Esophagus muscularis mucosa (tissue), 4 donors: ENCODE results near the gene FGR. TPM values are rescaled to one million over a fixed set of nuclear protein-coding genes. Genes with fewer than 3 reads are reported as not detected.

Source experiments
- DNase-seq: peaks from one replicate; pipeline ENCODE4 v3.0.0-alpha.2; 2017; ENCODE audit errors: extremely low spot score
- H3K27ac ChIP-seq, 4 donors: fragments of 200-600 bp; sonication (generic); replicated peaks in 1 of 4; 1 replicate in 3 of 4; 2 replicates in 1 of 4; pipeline ENCODE4 v1.5.1; 2016 to 2019; ENCODE audit warnings: mild to moderate bottlenecking in 1 of 4
- H3K27me3 ChIP-seq, 4 donors: fragments of 200-600 bp; sonication (generic); one replicate each; pipeline versions ENCODE4 v1.5.1 to v1.6.0; 2016 to 2019
- H3K36me3 ChIP-seq, 4 donors: fragments of 200-600 bp; sonication (generic); one replicate each; pipeline ENCODE4 v1.5.1; 2016 to 2019
- H3K4me1 ChIP-seq, 4 donors: fragments of 200-600 bp; sonication (generic); one replicate each; pipeline ENCODE4 v1.5.1; 2016 to 2019
- H3K4me3 ChIP-seq, 4 donors: fragments of 200-600 bp; sonication (generic); 1 replicate in 2 of 4; 2 replicates in 2 of 4; pipeline ENCODE4 v1.5.1; 2016 to 2019; ENCODE audit warnings: mild to moderate bottlenecking in 4 of 4, moderate library complexity in 1 of 4
- H3K9me3 ChIP-seq, 4 donors: fragments of 200-600 bp; sonication (generic); 1 replicate in 3 of 4; 2 replicates in 1 of 4; pipeline ENCODE4 v1.5.1; 2016 to 2019
- EP300 ChIP-seq: sonication (generic); formaldehyde crosslinking; IDR thresholded peaks from one replicate; pipeline ENCODE4 v1.6.1; 2017; ENCODE audit warnings: antibody characterized with exemption
- POLR2A ChIP-seq: fragments of 450-650 bp; IDR thresholded peaks from one replicate; pipeline ENCODE4 v1.6.1; 2017; ENCODE audit warnings: antibody characterized with exemption, moderate library complexity, mild to moderate bottlenecking, low read depth
- POLR2AphosphoS5 ChIP-seq, 2 donors: sonication (generic); formaldehyde crosslinking; IDR thresholded peaks; one replicate each; pipeline ENCODE4 v1.6.1; 2017; ENCODE audit warnings: antibody characterized with exemption in 2 of 2
- WGBS: methylation state at CpG from one replicate; pipeline ENCODE4 v1.1.5; 2018; 5-methylcytosine and 5-hydroxymethylcytosine counted together
- intact Hi-C: fragments of 100-400 bp; cut with DNase I; formaldehyde crosslinking; loops from one replicate; pipeline ENCODE4 v1.15.1; 2023
- total RNA-seq, 4 donors: library from RNA; depleted of rRNA; stranded (reverse); fragments of >200 nt; gene quantifications; one replicate each; pipeline versions ENCODE4 v1.1.0 to v1.2.1, GENCODE V29; 2016
- TF ChIP-seq, protein P1 (sequence below), 3 experiments: fragments of 200-600 bp in 2 of 3; fragments of 450-650 bp in 1 of 3; sonication (generic) in 2 of 3; IDR thresholded peaks; one replicate each; pipeline ENCODE4 v1.5.1; 2017 to 2019; ENCODE audit warnings: antibody characterized with exemption in 3 of 3, mild to moderate bottlenecking in 2 of 3, moderate library complexity in 1 of 3

FGR gene
- total RNA-seq, 4 donors from 2014 or later, result 12.0 to 32.1 (median 12.6) TPM

DNA sequence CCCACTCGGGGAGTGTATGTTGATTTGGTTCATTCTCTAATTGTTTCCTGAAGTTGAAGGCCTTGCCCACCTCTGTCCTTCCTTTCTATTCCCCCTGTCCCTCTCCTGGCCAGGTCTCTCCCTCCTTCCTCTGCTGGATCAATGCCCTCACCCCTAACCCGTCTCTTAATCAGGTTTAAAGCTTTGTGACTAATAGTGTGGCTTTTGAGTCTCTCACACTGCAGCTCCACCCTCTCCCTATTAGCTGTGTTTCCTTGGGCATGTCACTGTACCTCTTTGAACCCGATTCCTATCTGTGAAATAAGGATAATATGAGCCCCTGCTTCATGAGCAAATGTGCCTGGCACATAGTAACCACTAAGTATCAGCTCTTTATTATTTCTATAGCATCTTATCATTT, 51.5 kb downstream of the FGR start:
- DNase-seq, result no peak
- H3K36me3 ChIP-seq, result peaks cover 0 to 4% (median 0%) of the 10 kb centered on the region in 4 donors
- no peak overlapping the region for H3K4me3 ChIP-seq
- H3K27me3 ChIP-seq, result no peaks in the 10 kb centered on the region
- intact Hi-C loops, result no loop called here
- no peak for TF ChIP-seq POLR2AphosphoS5 (IDR thresholded peaks at IDR 0.05)
- TF ChIP-seq, protein P1, sequence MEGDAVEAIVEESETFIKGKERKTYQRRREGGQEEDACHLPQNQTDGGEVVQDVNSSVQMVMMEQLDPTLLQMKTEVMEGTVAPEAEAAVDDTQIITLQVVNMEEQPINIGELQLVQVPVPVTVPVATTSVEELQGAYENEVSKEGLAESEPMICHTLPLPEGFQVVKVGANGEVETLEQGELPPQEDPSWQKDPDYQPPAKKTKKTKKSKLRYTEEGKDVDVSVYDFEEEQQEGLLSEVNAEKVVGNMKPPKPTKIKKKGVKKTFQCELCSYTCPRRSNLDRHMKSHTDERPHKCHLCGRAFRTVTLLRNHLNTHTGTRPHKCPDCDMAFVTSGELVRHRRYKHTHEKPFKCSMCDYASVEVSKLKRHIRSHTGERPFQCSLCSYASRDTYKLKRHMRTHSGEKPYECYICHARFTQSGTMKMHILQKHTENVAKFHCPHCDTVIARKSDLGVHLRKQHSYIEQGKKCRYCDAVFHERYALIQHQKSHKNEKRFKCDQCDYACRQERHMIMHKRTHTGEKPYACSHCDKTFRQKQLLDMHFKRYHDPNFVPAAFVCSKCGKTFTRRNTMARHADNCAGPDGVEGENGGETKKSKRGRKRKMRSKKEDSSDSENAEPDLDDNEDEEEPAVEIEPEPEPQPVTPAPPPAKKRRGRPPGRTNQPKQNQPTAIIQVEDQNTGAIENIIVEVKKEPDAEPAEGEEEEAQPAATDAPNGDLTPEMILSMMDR (IDR thresholded peaks at IDR 0.05), result no peak
- TF ChIP-seq POLR2A, result no peak
- no peak for TF ChIP-seq EP300
- H3K4me1 ChIP-seq, result peaks cover 64 to 86% (median 73%) of the 10 kb centered on the region in 4 donors
- peak overlapping the region; percentile 17 to 62 (median 37) for H3K27ac ChIP-seq
- 64% methylated on average over 3 of the region's 3 CpGs for WGBS
- no peaks in the 10 kb centered on the region for H3K9me3 ChIP-seq

DNA sequence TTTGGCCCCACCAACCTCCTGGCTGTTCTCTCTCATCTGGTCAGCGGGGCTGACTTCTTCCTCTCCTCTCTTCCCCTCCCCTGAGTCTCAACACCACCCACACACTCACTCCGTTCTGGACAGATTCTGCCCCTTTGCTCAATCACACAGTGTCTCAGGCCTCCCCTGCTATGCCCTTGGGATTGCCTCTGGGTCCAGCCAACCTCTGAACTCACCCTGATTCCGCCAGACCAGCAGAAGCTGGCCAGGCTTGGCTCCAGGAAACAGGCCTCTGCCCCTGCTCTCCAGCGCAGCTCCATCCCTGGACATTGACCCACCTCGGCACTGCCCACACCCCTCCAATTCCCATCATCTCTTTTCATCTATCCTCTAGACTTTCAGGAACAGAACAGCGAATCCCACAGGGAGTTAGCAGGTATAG, 53.2 kb downstream of the FGR start:
- no peaks in the 10 kb centered on the region for H3K9me3 ChIP-seq
- WGBS, result 73% methylated on average over 6 of the region's 6 CpGs
- no peak for TF ChIP-seq EP300
- no peak for TF ChIP-seq POLR2A
- no peak for TF ChIP-seq POLR2AphosphoS5 (IDR thresholded peaks at IDR 0.05)
- TF ChIP-seq, protein P1 (IDR thresholded peaks at IDR 0.05), result no peak
- peak overlapping the region; percentile 59 to 98 (median 62) for H3K27ac ChIP-seq
- H3K36me3 ChIP-seq, result peaks cover 0 to 4% (median 0%) of the 10 kb centered on the region in 4 donors
- intact Hi-C loops, result no loop called here
- H3K4me1 ChIP-seq, result peaks cover 63 to 86% (median 74%) of the 10 kb centered on the region in 4 donors
- no peak for DNase-seq
- no peak overlapping the region for H3K4me3 ChIP-seq
- no peaks in the 10 kb centered on the region for H3K27me3 ChIP-seq

DNA sequence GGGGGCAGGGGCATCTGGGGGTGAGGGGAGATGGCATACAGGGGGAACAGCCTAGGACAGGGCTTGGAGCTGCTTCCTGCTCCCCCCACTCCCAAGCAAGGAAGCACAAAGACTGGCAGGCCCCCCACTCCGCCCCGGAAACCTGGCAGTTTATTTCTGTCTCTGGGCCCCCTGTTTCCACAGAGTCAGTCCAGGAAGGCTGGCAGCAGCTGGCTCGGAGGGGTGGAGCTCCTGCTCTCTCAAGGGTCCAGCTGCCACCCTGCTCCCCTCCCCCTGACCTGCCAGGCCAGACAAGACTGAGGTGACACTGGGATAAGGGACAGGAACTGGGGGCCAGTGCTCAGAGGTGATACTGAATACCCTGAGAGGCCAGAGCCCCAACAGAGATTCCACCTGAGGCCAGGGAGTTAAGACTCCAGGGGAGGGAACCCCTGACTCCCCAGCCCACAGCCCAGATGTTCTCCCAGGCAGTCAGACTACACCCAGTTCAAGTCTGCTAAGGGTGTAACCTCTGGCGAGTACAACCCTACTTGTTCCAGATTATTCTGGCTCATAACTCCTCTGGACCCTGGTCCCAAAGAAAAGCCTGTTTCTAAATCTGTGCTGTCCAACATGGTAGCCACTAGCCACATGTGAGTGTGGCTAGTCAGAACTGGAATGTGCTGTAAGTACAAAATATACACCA, 57.3 kb downstream of the FGR start:
- H3K27ac ChIP-seq, result peak overlapping the region; percentile 93 to 98 (median 97)
- peaks cover 78 to 95% (median 84%) of the 10 kb centered on the region in 4 donors for H3K4me1 ChIP-seq
- H3K36me3 ChIP-seq, result no peaks in the 10 kb centered on the region
- H3K4me3 ChIP-seq, result no peak overlapping the region
- intact Hi-C loops, result no loop called here
- DNase-seq, result no peak
- TF ChIP-seq POLR2AphosphoS5 (IDR thresholded peaks at IDR 0.05), result no peak
- no peak for TF ChIP-seq EP300
- WGBS, result 0% methylated on average over 1 of the region's 4 CpGs
- no peaks in the 10 kb centered on the region for H3K9me3 ChIP-seq
- H3K27me3 ChIP-seq, result no peaks in the 10 kb centered on the region

DNA sequence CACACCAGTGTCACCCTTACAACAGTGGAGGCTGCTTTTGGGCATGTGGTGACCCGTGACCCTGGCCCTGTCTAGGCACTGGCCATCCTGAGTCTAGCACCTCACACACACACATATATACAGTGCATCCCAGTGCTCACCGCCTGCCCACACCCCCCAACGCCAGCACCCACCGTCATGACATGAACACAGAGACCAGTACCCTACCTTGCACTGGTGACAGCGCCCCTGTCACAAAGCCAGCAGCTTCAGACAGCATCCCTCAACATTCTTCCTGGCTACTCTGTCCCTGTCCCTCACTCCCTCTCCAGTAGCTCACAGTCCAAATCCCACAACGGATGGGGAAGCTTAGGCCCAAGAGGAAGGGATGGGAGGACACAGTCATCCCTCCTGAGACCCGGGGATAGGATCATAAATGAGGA, 58.2 kb downstream of the FGR start:
- no peak for DNase-seq
- Histone ChIP-seq H3K4me3 (peak overlapping the region in 1 of 4 donors; percentile 62), H3K4me1 (peaks cover 81 to 95% (median 86%) of the 10 kb centered on the region in 4 donors), H3K36me3 (no peaks in the 10 kb centered on the region), H3K27ac (peak overlapping the region; percentile 93 to 98 (median 97)), H3K9me3 (no peaks in the 10 kb centered on the region), H3K27me3 (no peaks in the 10 kb centered on the region)
- WGBS, result 45% methylated on average over 7 of the region's 7 CpGs
- intact Hi-C loops, result no loop called here
- TF ChIP-seq, protein P1 (IDR thresholded peaks at IDR 0.05), result no peak
- TF ChIP-seq EP300 (no peak), POLR2AphosphoS5 (IDR thresholded peaks at IDR 0.05) (no peak), POLR2A (no peak)

DNA sequence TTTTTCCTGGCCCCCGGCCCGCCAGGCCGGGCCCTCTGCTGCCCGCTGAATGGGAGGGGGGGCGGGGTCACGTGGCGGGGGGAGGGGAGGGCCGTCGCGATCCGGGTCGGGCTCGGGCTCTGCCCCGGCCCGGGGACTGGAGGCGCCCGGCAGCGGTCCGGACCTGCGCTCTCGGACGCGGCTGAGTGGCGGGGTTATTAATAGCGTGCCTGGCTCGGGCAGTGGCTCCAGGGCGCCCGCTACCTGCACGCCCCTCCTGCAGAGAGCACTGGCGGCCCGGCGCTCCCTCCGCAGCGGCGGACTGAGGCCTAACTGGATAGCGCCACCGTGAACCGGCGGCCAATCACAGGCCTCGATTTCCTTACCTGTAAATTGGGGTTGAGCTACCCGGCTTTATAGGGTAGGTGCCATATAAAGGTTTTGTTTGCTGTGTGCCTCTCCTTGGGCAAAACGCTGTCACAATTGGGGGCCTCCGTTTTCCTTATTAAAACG, 59.1 kb downstream of the FGR start:
- 34% methylated on average over 5 of the region's 44 CpGs for WGBS
- peak; percentile 93 for DNase-seq
- no peak for TF ChIP-seq EP300
- TF ChIP-seq POLR2A, result no peak
- peak; percentile 43 to 66 for TF ChIP-seq POLR2AphosphoS5 (IDR thresholded peaks at IDR 0.05)
- TF ChIP-seq, protein P1 (IDR thresholded peaks at IDR 0.05), result peak; percentile 9 to 49 (median 43)
- intact Hi-C loops, result no loop called here
- H3K9me3 ChIP-seq, result no peaks in the 10 kb centered on the region
- H3K4me3 ChIP-seq, result peak overlapping the region; percentile 61 to 69 (median 62)
- peaks cover 81 to 95% (median 87%) of the 10 kb centered on the region in 4 donors for H3K4me1 ChIP-seq
- no peaks in the 10 kb centered on the region for H3K27me3 ChIP-seq
- H3K27ac ChIP-seq, result peak overlapping the region; percentile 93 to 98 (median 97)
- no peaks in the 10 kb centered on the region for H3K36me3 ChIP-seq
